ENCODE results near the gene UNC5A.

Gene UNC5A

DNA sequence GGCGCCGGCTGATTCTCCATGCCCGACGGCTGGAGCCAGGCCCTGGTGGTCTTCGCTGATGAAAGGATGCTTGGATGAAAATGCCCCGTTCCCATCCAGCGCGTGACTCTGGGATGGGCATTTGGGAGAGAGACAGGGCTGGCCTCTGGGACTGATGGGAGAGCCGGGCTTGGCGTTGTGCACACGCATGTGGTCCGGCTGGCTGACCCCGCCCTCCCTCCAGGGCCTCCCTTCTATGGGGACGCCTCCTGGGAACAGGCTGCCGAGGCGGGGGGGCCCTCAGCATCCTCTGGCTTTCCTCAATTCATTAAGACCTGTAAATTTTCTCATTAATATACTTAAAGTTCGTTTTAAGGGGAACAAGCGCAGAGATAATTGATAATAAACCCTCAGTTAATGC is 36.8 kb downstream of the UNC5A start:
- DNase-seq: no peak

- no peak for DNase-seq
These were observed 37.4 kb downstream of the UNC5A start for GRCh38 chr5:176847726-176848290.

- DNase-seq: no peak
These were observed 38.3 kb downstream of the UNC5A start for GRCh38 chr5:176848651-176849050.

- no peak for DNase-seq
These were observed 39.4 kb downstream of the UNC5A start for GRCh38 chr5:176849611-176850227.

DNA sequence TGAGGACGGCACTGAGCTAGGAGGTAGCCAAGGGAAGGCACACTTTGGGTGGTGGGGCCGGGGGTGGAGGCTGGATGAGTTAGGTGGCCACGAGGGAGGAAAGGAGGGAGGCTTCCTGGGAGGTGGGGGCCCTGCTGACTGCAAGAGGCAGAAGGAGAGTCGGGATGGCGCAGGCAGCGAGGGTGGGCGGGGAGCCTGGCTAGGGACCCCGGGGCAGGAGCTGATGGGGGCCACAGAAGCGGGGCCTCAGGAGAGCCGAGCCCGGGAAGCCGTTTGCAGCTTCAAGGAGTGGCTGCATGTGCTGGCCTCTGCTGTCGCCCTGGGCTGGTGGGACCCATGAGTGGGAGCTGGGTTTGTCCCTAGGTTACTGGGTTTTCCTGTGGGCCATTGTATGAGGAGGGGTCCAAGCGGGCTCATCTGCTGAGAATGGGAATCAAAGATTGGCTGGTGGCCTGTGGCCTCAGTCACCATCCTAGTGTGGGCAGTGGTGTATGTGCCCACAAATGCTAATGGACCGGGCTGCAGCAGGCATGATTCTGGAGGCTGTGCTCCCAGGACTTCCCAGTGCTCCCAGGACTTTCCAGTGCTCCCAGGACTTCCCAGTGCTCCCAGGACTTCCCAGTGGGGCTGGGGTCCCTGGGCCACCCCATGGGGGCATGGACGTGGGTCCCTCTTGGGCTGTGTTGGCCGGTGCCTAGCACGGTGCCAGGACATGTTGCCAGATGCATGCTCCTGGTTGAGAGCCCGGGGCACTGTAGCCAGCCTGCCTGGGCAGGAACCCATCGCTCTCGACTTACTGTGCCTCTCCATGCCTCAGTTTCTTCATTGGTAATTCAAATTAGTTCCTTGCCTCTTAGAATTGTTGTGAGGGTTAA is 40.2 kb downstream of the UNC5A start:
- DNase-seq: no peak

DNA sequence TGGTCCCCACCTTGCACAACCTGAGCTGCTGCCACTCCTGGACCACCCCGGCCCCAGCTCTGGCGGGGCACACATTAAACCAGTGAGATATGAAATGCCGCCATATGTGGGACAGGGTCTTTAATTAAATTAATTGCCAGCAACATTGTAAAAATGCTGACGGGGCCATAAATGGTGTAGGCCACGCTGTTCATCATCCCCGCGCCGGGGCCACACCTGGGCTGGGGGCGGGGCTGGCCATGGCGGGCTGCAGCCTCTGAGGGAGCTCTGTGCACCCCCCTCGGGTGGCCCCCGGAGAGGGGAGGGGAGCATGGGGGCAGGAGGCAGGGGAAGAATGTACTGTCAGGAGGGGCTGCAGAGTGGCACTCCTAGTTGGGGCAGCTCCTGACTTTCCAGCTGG is 41.0 kb downstream of the UNC5A start:
- no peak for DNase-seq

GRCh38 chr5:176851871-176852658 is 41.7 kb downstream of the UNC5A start:
- DNase-seq: no peak

DNA sequence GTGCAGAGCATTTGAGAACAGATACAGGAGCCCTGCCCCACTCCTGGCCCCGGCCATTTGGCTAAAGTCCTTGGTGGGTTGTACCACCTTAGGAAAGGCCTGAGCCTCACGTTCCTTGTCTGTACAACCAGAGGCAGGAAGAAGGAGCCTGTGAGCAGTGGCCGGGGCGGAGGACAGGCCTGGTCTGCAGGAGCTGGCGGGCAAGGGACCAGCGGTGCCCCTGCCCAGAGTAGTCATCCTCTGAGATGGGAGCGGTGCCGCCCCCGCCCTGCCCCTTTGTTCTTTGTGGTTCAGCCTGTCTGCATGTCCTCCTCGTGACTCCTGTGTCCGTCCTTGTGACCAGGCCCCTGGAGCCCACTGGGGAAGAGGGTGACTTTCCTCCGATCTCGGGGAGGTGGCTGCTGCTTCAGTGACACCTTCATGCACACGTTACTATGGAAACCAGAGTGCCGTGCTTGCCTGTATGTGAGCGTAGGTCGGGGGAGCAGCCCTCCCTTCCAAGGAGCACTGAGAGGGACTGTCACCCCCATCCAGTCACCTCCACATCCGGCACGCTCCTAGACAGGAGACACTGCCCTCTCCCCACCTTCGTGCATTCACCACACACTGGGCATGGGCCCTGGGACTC is 42.9 kb downstream of the UNC5A start:
- DNase-seq: no peak

GRCh38 chr5:176854164-176854563 is 43.8 kb downstream of the UNC5A start:
- DNase-seq: no peak

- DNase-seq: no peak
These were observed 45.2 kb downstream of the UNC5A start for GRCh38 chr5:176855598-176855997.

DNA sequence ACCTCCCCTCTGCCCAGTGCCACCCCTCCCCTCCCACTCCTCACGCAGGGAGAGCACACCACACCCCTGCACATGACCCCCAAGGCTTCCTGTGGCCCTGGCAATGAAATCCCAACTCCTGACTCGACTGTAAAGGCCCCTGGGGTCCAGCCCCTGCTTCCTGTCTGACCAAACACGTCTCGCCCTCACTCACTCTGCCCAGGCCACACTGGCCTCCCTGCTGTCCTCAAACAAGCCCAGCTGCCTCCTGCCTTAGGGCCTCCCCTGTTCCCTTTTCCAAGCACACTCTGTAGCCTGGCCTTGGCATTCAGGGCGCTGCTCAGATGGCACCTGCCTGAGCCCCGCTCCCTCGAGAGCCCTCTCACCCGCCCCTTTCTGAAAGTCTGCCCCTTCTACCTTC is 46.4 kb downstream of the UNC5A start:
- no peak for DNase-seq

- no peak for DNase-seq
These were observed 47.0 kb downstream of the UNC5A start for GRCh38 chr5:176857216-176857893.

- DNase-seq: no peak
These were observed 47.5 kb downstream of the UNC5A start for GRCh38 chr5:176857894-176858273.

DNA sequence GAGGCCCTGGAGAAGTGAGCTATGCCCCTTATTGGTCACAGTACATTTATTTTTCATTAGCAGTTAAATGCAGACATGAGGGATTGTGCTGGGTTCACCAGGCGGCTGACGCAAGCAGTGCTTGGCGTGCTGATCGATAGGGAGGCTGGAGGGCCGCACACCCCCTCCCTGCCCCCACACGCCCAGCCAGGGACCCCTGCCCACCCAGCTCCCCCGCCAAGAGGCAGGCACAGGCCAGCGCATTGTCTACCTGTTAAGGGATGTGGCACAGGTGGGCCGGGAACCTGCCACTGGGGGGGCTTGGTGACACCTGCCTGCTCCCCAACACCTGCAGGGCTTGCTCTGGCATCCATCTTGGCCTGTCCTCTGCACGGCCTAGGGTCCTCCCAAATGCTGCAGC is 49.6 kb downstream of the UNC5A start:
- no peak for DNase-seq

DNA sequence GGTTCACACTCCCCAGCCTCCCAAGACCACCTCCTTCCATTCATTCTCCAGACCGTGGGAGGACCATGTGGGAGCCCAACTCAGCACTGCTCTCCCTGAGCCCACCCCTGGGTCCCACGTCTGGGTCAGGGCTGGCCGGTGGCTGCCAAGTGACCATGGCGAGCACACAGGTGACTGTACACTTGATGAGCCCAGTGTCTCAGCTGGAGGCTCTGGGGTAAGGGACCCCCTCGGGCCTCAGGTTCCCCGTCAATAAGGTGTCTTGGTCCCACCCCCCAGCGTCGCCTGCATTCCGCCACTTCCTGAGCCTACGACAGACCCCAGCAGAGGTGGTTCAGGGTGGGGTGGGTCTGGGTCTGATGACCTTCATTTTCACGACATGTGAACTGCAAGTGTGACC is 50.0 kb downstream of the UNC5A start:
- no peak for DNase-seq

- no peak for DNase-seq
These were observed 50.9 kb downstream of the UNC5A start for GRCh38 chr5:176861276-176861675.

GRCh38 chr5:176862330-176862995 is 52.1 kb downstream of the UNC5A start:
- no peak for DNase-seq

- no peak for DNase-seq
These were observed 52.8 kb downstream of the UNC5A start for GRCh38 chr5:176863041-176863764.

- DNase-seq: no peak
These were observed 53.4 kb downstream of the UNC5A start for GRCh38 chr5:176863765-176864098.

GRCh38 chr5:176864755-176865154 is 54.4 kb downstream of the UNC5A start:
- DNase-seq: no peak

GRCh38 chr5:176865964-176866363 is 55.6 kb downstream of the UNC5A start:
- DNase-seq: no peak

Measured in activated CD4-positive, alpha-beta T cell treated with anti-CD3 and anti-CD28 coated beads, Interleukin-2, amount 50 U/mL, for 4 hours (primary cell).